Activated effector memory CD4-positive, alpha-beta T cell treated with anti-CD3 and anti-CD28 coated beads, Interleukin-2, amount 50 U/mL, for 16 hours (primary cell): ENCODE results near the gene ZBP1.

Experiments used
- DNase-seq: peaks from one replicate; pipeline ENCODE4 v3.0.0-alpha.2; 2020

The ZBP1 gene

GRCh38 chr20:57583289-57584257 is 36.7 kb downstream of the ZBP1 start:
- no peak for DNase-seq

DNA sequence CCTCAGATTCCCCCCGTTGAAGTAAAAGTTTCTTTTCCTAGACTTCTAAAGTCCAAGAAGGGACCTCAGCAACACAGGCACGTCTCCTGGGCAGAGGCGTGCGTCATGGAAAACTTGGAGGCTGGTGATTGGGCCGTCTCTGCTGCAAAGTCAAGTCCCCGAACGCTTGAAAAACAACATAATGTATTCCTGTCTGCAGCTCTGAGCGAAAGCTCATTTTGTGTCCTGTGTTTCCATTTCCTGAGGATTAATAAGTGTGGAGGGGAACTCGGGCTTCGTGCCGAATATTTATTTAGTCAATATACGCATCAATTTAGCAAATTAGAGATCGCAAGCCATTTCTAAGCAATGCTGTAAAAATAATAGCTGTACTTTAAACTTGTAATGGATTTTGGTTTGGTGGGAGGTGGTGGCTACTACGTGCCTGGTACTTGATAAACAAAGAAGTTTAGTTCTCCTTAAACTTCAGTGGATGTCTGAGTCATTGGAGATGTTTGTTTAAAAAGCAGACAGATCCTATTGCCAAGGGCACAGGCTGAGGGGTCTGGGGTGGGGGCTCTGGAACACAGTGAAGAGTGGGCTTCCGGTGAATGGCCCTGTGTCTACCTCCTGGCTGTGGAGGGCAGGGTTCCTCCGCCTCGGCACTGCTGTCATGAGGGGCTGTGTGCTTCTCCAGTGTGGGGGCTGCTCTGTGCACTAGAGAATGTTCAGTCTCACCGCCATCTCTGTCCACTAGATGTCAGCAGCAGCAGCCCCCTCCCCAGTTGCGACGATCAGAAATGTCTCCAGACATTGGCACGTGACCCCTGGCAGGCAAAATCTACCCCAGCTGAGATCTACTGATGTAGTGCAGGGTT is 37.6 kb downstream of the ZBP1 start:
- no peak for DNase-seq

GRCh38 chr20:57582029-57582378 is 38.2 kb downstream of the ZBP1 start:
- DNase-seq, result no peak

GRCh38 chr20:57581202-57582028 is 38.8 kb downstream of the ZBP1 start:
- DNase-seq, result no peak

DNA sequence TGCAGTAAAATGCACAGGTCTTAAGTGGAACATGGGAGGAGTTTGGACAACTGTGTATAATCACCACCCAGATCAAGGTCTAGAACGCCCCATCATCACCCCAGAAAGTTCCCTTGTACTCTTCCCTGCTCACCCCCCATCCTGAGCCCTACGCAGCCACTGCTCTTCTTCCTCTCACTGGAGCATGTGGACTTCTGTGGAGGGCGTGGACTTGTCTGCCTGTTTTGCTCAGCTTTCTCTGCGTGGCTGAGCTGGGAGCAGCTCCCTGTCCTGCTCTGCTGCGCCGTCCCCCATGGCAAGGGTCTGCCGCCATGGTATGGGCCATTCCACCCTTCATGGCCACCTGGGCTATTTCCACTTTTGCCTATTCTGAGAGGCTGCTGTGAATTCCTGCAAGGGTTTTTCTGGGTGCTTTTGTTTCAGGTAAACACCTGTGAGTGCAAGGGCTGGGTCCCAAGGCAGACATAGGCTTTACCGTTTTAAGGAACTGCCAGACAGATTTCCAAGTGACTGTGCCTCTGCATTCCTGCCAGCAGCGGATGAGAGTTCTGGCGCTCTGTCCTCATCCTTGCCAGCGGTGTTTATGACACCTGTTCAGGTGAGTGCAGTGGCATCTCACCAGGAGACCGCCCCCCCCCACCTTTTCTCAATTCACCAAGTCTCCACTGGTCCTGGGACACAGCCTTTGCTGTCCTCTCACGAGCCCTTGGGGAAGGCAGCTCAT is 39.6 kb downstream of the ZBP1 start:
- DNase-seq, result no peak

- DNase-seq, result no peak
Observed at GRCh38 chr20:57579898-57580447, 40.3 kb downstream of the ZBP1 start.

- DNase-seq, result no peak
Observed at GRCh38 chr20:57579331-57579897, 40.8 kb downstream of the ZBP1 start.

DNA sequence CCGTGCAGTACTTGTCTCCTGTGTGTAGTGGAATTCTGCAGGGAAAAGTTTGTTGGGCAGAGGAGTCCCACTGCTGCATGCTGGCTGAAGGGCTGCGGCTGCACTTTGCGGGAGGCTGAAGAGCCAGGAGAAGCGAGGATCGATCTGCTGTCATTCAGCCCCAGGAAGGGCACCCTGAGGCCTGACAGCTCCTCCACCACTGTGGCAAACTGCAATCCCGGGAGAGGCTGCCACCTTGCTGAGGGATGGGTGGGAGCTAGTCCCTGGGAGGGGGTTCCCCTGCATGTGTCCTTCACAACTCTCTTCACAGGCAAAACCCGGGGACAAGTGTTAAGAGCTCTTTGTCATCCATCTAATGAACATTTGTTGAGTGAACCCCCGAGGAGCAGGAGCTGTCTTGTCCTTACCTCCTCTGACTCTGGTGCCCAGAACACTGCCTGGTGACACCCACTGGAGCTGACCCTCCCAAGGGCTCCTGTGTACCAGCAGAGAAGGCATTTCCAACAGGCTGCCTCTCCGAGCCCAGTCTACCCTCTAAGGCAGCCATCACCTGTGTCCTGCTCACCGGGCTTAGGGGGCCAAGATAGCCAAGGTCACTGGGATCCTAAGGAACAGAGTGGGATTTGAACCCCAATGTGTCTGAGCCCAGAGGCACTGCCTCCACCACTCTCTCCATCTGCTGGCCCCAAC is 41.6 kb downstream of the ZBP1 start:
- DNase-seq, result no peak

DNA sequence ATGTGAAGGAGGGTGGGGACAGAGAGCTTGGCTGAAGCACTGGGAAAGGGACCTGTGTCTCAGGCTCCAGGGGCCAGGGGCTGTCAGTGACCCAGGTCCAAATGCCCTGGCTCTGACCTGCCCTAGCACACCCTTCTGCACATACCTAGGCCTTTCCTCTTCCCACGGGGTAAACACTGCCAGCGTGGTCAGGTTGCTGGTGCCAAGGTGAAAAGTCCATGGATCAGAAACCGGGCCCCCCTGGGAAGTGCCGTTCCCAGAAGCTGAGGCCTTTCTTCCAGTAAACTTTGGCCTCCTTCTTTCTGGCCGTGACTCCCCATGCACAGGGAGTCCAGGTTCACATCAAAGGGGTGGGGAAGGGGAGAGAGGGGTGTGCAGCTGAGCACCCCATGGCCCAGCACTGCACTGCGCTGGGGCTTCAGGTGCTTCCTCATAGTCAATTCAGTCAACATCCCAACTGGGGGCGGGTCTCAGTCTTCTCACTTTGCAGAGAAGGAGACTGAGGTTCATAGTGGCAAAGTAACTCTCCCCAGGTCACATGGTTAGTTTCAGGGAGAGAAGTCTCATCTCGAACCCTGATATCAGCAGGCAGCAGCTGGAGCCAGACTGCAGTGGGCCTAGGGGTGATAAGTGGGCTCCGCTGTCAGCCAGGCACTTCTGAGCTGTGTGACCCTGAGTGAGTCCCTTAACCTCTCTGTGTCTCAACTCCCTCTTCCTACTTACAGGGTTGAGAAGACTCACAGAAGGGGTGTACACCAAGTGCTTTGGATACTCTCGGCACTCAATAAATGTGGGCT is 42.3 kb downstream of the ZBP1 start:
- no peak for DNase-seq

GRCh38 chr20:57576617-57577550 is 43.3 kb downstream of the ZBP1 start:
- DNase-seq, result no peak

- no peak for DNase-seq
Observed at GRCh38 chr20:57576002-57576401, 44.2 kb downstream of the ZBP1 start.

DNA sequence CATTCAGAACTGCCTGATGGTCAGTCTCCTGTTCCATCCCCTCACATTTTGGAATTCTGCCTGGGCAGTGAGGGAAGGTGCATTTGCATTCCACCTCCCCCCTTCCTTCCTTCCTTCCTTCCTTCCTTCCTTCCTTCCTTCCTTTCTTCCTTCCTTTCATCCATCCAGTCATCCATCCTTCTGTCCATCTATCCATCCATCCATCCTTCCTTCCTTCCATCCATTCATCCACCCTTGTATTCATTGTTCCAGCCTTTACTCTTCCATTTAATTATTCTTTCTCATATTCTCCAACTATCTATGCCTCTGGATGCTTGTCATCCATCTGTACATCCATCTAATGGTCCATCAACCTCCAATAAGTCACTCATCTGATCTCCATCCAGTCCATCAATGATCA is 45.3 kb downstream of the ZBP1 start:
- DNase-seq, result no peak

GRCh38 chr20:57573894-57574293 is 46.3 kb downstream of the ZBP1 start:
- no peak for DNase-seq

DNA sequence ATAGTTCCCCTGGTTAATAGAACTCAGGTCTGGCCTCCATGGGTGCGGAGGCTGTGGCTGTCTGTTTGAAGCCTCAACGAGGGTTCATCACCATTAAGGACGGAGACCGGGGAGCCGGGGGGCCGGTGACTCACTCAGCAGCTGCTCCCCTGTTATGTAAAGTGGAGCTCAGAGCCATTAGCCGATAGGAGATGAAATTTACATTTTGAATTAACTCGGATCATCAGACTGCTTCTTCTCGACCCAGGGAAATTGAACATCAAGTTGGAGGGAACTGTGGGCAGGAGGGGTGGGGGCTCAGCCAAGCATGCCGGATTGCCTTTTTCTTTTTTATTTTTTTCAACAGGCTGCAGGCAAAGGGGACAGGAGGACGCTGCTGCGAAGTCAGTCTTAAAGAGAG is 47.0 kb downstream of the ZBP1 start:
- no peak for DNase-seq

GRCh38 chr20:57571782-57572416 is 48.3 kb downstream of the ZBP1 start:
- DNase-seq, result no peak

- no peak for DNase-seq
Observed at GRCh38 chr20:57570920-57571319, 49.3 kb downstream of the ZBP1 start.

- no peak for DNase-seq
Observed at GRCh38 chr20:57570145-57570850, 49.9 kb downstream of the ZBP1 start.

GRCh38 chr20:57568960-57569359 is 51.3 kb downstream of the ZBP1 start:
- no peak for DNase-seq
